NCI-H128 (cell line): ENCODE data around the gene SPACA9.

ENCODE experiments used
- DNase-seq: peaks from one replicate; lab custom pipeline; 2025; ENCODE audit not compliant: unreplicated experiment; lab: John Stamatoyannopoulos, UW

The SPACA9 gene

GRCh38 chr9:132937463-132937901 lies 58.8 kb downstream of the SPACA9 start:
- DNase-seq: no peak

- DNase-seq: no peak
These were observed 60.5 kb downstream of the SPACA9 start for GRCh38 chr9:132939169-132939568.
